Islet precursor cell (in vitro differentiated cells): ENCODE results near the gene PRADC1.
"Not testable (repeated sequence)": the region's sequence is repeated elsewhere in the genome, so short reads cannot be mapped to it uniquely, and the experiment has no call there.

Experiments
- DNase-seq: peaks from one replicate; pipeline ENCODE4 v3.0.0-alpha.2; 2018

The PRADC1 gene

DNA sequence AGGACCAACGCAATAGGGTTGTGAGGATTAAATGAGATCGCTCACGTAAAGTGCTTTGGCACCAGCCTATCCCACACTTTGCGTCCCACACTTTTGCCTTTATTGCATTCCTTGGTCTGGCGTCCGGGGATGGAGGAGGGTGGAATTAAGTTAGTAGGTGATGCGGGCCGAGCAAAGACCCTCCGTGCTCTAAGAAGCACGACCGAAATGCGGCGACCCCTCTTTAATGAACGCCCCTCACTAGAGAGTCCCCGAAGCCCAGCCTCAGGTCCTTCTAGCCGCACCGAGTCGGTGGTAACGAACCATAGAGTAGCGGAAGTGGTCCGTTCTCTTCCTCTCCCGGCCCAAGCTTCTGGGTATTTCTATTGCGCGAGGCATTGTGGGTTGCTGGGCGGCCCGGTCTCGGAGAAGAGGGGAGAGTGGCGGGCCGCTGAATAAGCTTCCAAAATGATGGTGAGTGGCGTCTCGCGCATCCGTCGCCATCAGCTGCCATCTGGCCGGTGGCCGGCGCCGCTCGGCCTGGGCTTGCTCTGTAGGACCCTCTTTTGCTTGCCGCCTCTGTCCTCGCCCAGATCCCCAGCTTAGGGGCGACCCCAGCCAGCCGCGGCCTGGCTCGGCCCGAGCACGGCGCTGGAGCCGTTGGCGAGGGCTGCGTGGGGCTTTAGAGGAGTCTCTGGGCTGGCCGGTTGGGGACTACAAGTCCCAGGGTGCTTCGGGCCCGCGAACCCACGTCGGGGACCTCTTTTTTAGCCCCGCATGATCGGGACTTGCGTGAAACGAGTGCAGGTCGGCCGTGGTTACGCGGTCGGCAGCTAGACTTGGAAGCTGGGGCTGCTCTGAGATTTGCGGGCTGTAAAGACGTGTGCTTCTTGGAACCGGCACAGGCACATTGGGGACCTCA is 1.1 kb upstream of the PRADC1 start, which contains the start of gene CCT7:
TSS of gene CCT7 (plus strand) at position 377 of the 901 bp plus-strand sequence. CDS start at position 448, 71 bp downstream.
- peak; percentile 94 for DNase-seq

DNA sequence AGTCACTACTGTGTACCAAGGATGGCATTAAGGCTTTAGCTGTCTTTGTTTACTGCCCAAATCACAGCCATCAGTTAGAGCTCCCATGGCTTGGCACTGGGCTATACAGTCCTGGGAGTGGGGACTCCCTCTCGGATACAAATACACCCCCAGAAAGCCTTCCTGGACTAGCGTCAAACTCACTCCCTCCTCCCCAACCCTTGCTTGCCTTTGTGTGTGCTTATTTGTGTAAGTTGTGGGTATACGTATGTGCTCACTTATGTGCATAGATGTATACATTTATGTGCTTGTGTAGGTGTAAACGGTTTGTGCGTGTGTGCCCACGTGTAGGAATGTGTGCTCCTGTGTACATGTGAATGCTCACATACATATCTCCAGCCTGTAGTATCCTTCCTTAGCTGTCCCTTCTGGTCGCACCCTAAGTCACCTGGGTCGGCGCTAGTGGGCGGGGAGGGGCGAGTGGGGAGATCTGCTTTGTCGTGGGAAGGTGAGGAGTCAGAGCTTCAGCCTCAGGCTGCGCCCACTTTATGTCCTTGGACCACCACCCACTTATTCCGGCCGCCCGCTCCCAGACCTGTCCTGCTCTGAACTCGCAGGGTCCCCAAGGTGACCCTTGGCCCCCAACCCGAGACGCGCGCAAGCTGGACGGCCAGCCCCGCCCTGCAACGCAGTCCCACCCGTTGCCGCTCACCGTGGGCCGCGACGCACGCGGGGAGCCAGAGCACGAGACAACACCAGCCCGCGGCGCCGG is 461 bp downstream of the PRADC1 start:
- DNase-seq: no peak

DNA sequence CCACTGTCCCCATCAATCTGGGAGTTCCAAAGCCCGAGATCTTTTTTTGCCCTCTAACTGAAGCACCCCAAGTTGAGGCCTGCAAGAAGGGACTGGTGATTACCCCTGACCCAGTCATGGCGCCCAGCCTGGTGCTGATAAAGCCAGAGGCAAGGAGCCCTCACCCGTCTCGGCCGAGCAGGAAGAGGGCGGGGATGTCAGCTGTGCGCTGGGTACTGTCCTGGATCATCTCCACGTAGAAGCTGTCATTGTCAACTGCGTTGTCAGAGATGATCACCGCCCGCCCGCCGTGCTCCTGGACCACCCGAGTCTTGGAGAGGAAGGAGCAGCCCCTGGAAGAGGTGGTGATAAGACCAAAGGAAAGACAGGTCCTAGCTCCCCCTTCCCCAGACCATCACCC is 4.4 kb downstream of the PRADC1 start:
- no peak for DNase-seq

DNA sequence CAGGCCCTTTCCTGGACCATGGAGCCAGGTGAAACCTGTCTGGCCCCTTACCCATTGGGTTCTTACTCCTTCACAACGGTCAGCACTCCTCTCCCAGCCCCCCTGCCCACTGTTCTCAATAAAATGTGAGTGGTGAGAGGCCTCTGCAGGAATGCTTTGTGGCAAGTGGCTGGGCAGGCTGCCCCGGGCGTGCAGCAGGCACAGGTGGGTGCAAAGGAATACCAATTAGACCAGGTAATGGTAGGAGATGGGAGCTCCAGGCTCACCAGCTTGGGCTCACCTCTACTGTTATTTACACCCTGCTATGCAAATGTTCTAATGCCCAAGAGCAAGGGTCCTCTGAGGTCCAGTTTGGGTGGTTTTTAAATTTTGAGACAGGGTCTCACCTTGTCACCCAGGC is 6.0 kb downstream of the PRADC1 start:
- no peak for DNase-seq

DNA sequence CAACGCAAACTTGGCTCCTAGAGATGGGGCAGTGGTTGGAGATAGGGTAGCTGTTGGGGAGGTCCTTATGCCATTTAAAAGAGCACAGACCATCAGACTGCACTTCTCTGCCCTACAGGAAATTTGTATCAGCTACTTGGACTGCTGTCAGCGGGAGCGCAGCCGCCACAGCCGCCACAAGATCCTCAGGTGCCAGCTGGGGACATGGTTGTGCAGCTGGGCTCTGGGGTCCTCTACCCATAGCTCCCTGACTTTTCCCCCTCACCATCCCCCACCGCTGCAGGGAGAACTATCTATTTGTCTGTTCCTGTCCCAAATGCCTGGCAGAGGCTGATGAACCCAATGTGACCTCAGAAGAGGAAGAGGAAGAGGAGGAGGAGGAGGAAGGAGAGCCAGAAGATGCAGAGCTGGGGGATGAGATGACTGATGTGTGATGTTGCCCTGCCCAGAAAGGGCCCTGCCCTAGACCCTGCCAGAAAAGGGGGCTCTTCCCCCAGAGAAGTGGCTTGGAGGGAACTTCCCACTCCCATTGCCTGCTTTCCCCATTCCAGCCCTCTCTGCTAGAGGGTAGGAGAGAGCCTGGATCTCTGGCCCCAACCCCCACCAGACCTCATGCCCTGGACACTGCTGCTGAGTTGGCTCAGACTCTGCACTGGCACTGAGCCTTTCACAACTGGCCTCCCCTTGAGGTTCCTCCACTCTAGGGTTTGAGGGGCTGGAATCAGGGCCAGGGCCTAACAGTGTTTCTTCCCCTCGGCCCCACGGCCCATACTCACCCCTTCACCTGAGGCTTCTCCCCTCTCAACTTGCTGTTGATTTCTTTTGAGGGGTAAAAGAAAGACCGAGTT is 7.3 kb downstream of the PRADC1 start:
- DNase-seq: no peak

DNA sequence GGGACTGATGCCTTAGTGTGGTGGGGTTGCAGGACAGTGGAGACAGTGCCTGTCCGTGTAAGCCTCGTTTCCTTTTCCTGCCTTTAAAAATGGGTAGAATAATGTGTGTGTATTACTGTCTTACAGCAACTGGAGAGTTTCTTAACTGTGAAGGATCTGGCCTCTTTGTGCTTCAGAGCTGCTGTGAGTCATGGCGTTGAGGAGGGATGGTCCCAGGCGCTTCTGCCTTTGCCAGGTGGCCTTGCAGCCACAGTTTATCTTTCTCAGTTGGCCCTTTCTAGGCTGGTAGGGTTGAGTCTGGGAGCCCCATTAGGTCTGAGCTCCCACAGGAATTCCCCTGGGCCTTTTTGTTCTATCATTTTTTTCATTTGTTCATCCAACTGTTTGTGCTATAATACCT is 9.2 kb downstream of the PRADC1 start:
- no peak for DNase-seq

DNA sequence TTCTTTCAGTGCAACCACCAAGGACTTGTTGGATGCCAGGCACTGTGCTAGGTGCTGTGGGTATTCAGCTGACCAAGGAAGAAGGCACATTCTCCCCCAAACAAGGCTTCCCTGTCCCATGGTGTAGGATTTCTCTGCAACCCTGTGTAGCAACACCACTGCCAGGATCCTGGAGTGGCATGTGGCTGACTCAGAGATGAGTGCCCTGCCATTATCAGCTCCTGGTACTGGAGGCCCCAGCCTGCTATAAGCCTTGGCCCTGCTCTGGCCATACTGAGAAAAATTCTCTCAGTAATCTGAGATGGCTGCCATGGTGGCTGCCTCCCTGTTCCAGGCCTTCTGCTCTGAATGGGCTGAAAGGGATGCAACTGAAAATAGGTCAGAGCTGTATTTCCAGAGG is 14.7 kb downstream of the PRADC1 start:
- no peak for DNase-seq

DNA sequence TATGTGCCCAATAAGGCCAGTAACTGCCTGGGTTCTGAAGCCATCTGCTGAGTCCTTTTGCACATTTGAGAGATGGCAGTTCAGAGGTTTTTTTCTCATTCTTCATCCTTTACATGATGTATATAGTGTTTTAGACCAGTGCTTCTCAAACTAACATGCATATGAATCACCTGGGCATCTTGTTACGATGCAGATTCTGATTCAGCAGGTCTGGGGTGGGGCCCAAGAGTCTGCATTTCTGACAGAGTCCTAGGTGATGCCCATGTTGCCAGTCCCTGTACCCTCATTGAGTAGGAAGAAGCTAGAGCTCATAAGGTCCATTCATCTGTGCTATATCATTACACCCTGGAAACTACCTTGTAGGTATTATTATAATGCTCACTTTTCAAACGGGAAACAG is 15.2 kb downstream of the PRADC1 start:
- DNase-seq: no peak

DNA sequence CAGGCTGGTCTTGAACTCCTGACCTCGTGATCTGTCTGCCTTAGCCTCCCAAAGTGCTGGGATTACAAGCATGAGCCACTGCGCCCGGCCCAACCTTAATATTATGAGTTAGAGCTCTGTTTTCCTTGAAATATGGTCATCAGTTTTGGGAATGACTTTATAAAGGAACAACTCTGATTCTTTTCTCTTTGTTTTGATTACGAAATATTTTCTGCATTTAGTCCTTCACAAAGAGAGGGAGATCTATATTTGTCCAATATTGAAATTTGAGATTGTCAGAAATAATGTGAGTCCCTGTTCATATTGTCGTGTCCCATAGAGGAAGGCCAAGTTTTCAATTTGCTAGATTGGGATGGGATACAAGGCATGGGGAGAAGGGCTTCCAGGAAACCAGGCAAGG is 15.9 kb downstream of the PRADC1 start:
- DNase-seq: no peak

DNA sequence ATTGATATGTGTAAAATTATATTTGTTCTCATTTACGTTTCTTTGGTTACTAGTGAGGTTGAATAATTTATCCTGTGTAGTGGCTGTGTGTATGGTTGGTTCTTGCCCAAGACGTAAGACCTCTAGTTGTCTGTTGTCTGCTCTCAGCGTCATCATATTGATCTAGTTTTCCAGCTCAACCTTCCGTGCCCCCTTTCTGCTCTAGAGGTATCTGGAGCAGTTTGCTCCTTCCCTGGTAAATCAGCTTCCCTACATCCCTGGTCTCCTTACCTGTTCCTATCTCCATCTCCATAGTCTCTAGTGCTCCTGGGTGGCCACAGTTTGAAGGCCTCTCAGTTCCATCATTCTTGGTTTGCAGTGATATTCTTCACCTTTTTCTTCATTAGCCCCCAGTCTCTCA is 17.8 kb downstream of the PRADC1 start:
- no peak for DNase-seq

DNA sequence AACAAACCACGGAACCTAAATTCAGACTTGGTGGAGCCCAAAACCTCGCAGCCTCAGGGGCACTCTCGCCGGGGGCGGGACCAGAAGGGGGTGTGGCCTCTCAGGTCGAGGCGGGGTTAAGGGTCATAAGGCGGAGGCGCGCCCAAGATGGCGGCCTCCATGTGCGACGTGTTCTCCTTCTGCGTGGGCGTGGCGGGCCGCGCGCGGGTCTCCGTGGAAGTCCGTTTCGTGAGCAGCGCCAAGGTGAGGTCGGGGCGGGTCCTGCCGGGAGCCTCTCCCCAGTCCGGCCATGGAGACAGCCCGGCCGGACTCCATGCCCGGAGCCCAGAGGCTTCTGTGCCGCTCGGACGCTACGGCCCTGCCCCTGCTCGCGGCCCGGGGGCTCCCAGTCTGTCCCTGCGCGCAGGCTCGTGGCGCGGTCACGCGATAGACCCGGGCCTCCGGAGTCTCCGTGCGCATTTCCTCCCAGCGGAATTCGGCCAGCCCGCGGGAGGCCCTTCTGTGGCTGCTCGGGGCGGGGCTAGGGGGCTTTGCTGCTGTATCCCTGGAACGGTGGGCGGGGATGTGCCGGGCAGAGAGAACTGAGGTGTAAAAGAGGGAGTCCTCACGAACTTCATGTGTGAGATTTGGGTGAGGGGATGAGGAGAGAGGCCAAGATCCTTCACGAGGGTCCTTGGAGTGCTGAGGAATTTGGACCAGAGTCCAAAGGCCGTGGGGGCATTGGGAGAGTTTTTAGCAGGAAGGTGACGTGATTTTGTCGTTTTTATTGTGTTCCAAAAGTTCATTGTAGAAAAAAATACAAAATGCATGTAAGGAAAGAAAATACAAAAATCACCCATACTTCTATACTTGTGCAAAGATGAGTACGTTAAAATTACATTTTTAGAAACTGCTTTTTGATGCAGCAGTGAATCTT is 18.7 kb downstream of the PRADC1 start, which contains the start of gene SMYD5:
TSS of gene SMYD5 (plus strand) at position 126 of the 916 bp plus-strand sequence. CDS start at position 148, 22 bp downstream.
- DNase-seq: peak; percentile 93

DNA sequence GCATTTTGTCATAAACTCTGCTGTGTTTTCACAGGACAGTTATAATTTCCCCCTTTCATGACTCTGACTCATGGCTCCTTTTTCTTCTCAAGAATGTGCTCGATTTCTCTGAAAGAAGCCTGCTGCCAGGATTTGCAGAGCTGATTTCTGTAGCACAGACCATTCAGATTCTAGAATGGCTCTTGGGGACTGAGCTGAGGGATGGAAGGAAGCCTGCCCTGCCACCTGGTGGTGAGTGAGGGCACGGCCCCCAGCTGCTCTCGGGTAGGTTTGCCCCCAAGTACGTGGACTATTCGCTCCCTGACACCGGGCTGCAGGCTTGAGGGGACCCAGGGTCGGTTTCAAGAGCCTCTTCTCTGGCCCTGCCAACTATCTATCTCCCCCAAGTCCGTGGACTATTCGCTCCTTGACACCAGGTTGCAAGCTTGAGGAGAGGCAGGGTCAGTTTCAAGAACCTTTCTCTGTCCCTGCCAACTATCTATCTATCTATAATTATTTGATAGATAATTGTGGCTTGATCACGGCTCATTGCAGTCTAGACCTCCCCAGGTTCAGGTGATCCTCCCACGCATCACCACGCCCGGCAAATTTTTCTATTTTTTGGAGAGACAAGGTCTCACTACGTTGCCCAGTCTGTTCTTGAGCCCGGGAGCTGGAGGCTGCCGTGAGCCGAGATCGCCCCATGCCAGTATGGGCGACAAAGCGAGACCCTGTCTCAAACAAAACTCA is 20.4 kb downstream of the PRADC1 start:
- peak; percentile 87 for DNase-seq

DNA sequence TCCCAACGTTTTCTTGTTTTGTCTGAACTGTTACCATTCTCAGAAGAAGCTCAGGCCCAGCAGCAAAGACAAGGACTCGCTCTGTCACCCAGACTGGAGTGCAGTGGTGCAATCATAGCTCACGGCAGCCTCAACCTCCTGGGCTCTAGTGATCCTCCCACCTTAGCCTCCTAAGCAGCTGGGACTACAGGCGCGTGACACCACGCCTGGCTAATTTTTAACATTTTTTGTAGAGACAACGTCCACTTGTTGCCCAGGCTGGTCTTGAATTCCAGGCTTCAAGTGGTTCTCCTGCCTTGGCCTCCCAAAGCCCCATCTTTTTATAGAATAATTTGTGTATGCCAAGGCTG is 21.0 kb downstream of the PRADC1 start:
- no peak for DNase-seq

DNA sequence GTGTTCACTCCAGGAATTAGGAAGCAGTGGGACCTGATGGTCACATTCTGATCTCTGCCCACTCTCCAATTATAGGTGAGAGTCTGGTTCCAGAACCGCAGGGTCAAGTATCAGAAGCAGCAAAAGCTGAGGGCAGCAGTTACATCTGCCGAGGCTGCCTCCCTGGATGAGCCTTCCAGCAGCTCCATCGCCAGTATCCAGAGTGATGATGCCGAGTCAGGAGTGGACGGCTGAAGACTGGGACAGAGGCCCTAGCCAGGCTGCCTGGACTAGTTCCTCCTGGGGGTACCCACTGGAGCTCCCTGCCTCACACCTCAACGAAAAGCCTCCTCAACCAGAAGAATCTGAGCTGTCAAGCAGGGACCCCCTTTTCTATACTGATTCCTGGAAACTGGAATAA is 22.3 kb downstream of the PRADC1 start:
- DNase-seq: no peak

DNA sequence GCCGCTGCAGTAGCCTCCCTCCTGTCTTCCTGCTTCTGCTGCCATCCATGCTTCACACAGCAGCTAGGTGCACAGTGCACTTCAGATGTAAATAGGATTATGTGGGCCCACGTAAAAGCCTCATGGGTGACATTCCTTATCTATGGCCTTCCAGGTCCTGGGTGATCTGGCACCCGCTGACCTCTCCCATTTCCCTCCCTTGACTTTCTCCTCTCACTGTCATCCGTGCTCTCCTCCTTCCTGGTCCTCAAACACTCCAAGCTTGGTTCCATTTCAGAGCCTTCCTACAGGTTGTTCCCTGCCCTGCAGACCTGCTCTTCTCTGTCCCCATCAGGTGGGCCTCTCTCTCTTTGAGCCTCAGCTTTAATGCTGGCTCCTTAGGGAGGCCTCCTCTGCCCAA is 23.0 kb downstream of the PRADC1 start:
- no peak for DNase-seq

DNA sequence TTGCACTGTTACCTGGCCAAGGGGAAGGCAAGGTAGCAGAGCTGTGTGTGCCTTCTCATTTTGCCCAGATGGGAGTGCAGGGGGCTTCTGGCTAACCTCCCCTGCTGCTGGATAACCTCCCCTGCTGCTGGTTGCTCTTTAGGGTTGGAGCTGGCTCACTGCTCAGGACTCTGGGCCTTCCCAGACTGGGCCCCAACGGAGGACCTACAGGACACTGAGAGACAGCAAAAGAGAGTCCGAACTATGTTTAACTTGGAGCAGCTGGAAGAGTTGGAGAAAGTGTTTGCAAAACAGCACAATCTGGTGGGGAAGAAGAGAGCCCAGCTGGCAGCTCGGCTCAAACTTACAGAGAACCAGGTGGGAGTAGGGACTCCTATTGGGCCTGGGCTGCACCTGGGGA is 24.8 kb downstream of the PRADC1 start:
- DNase-seq: no peak

DNA sequence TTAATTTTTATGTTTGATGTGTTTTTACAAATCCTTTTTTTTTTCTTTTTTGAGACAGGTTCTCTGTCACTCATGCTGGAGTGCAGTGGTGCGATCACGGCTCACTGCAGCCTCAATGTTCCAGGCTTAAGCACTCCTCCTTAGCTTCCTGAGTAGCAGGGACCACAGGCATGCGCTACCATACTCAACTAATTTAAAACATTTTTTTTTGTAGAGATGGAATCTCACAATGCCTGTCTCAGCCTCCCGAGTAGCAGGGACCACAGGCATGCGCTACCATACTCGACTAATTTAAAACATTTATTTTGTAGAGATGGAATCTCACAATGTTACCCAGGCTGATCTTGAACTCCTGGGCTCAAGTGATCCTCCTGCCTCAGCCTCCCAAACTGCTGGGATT is 27.4 kb downstream of the PRADC1 start:
- no peak for DNase-seq

DNA sequence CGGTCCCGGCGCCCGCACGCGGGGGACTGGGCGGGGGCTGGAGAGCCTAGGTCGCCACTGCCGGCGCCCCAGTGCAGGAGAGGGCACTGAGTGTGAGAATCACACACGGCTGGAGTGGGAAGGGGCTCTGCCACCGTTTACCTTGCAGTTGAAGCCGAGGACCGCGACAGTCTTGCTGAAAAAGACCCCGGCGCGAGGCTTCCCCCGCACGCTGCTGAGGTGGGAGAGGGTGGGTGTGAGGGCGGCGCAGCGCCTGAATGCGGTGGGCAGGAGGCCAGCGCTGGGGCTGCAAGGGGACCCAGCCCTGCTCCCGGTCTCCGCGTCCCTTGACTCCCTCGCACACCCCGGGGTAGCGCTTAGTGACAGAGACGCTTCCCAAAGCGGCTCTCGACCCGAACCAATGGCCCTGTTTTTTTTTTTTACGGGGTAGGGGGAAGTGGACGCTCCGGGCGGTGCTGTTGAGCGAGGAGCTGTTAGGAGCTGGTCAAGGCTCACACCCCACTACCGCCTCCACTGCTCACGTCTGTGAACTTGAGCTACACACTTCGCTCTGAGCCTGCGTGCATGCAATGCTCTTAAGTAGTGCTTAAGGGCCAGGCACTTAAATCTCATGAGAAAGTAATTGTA is 29.9 kb downstream of the PRADC1 start:
- DNase-seq: peak; percentile 66

DNA sequence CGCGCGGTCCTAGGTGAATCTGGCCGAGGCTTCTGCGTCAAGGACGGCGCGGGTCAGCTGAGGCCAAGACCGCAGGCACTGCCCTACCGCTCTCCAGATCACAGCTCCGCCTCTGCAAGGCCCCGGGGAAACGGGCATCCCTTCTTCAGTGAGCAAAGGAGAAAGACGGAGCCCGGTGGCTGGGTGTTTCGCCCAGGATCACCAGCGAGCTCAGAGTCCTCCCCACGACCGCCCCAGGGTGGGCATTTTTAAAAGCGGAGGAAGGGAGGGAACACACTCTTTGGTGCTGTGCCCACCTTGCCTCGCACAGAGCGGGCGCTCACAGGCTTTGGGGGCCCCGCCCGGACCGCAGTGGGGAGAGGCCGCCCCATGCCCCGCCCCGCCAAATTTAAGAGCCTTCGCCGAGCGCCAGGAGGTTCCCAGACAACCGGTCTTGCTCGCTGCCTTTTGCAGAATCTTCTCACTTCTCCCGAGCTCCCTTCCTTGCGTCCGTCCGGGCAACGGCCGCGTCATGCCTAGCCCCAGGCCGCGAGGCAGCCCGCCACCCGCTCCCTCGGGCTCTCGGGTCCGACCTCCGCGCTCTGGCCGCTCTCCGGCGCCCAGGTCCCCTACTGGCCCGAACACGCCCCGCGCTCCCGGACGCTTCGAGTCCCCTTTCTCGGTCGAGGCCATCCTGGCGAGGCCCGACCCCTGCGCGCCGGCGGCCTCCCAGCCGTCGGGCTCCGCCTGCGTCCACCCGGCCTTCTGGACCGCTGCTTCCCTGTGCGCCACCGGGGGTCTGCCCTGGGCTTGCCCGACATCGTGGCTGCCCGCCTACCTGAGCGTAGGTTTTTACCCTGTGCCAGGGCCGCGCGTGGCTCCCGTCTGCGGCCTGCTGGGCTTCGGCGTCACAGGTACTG is 30.6 kb downstream of the PRADC1 start, which contains the start of gene NOTO:
TSS of gene NOTO (plus strand) at position 419 of the 899 bp plus-strand sequence. CDS start at position 512, 93 bp downstream.
- peak; percentile 68 for DNase-seq

DNA sequence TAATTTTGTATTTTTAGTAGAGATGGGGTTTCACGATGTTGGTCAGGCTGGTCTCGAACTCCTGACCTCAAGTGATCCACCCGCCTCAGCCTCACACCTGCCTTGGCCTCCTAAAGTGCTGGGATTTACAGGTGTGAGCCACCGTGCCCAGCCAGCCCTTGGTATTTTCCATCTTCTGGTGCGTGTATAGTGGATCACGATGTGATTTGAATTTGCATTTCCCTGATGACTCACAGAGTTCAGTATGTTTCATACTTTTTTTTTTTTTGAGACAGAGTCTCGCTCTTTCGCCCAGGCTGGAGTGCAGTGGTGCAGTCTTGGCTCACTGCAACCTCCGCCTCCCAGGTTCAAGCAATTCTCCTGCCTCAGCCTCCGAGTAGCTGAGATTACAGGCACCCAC is 32.8 kb downstream of the PRADC1 start:
- not testable (repeated sequence) for DNase-seq
